T-helper 22 cell (primary cell): Measurements from ENCODE around the gene ADGRL1.

ENCODE experiments used
- DNase-seq: peaks from one replicate; pipeline ENCODE4 v3.0.0-alpha.2; 2020; ENCODE audit warnings: low read depth

ADGRL1 gene

GRCh38 chr19:14138576-14139265 lies 67.2 kb downstream of the ADGRL1 start:
- DNase-seq = no peak

GRCh38 chr19:14136509-14137281 lies 69.3 kb downstream of the ADGRL1 start, which contains the start of gene ASF1B:
ASF1B (minus strand) TSS chr19:14136589; CDS start chr19:14136456, 133 bp downstream.
- peak; percentile 98 for DNase-seq

GRCh38 chr19:14135985-14136508 lies 69.9 kb downstream of the ADGRL1 start:
- no peak for DNase-seq

DNA sequence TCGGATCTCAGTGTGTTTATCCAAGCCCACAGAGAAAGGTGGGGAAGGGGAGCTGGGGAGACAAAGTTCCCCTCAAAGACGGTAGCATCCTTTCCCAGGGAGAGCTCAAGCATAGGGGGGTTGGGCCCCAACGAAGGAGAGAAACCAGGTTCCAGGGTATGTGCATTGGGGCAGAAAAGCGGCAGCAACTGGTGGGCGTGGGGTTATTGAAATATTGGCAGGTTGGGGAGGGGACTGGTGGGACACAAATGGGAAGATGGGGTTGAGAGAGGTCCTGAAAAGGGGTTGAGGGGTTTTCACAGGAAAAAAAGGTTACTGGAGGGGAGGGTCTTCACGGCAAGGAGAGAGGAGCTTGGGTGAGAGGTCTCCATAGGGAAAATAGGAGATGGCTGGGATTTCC lies 70.6 kb downstream of the ADGRL1 start:
- DNase-seq = no peak

GRCh38 chr19:14127929-14128509 lies 78.0 kb downstream of the ADGRL1 start:
- DNase-seq = no peak

GRCh38 chr19:14127176-14127575 lies 78.8 kb downstream of the ADGRL1 start:
- DNase-seq = no peak

- no peak for DNase-seq
Measured at GRCh38 chr19:14122924-14123323, 83.0 kb downstream of the ADGRL1 start.

GRCh38 chr19:14120497-14120780 lies 85.5 kb downstream of the ADGRL1 start:
- no peak for DNase-seq

DNA sequence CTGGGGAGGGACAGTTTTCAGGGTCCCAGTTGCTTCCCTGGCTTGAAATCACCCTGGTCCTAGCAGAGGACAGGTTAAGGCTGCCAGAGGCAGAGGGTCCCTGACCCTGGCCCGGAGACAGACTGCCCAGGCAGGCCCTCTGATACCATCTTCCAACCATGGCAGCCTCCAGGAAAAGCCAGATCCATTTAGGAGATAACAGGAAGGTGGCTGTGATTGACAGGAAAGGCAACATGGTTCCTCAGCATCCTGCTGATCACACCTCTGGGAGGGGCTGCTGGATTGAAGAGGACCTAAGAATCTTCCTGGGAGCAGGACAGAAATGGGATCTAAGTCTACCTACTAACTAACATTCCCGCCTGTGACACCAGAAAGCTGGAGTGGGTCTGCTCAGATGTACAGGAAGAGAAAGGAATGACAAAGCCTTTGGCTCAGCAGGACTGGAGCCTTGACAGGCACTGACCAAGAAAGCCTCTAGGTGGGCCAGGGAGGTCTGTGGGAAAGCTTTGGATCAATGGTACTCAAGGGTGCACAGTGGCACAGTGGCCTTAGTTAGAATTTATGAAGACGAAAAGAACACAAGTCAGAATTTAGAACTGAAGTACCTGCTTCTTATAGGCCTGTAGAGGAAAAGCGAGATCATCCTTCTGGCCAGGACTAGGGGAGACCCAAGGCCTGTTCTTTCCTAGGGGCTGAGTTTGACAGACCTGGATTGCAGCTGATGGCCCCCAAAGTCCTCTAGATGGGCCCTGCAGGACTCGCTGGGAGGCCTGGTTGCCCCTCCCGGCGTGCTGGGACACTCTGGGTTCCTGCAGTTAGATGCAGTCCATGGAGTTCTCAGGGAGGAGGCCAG lies 86.1 kb downstream of the ADGRL1 start:
- no peak for DNase-seq

GRCh38 chr19:14119146-14119545 lies 86.8 kb downstream of the ADGRL1 start:
- no peak for DNase-seq

DNA sequence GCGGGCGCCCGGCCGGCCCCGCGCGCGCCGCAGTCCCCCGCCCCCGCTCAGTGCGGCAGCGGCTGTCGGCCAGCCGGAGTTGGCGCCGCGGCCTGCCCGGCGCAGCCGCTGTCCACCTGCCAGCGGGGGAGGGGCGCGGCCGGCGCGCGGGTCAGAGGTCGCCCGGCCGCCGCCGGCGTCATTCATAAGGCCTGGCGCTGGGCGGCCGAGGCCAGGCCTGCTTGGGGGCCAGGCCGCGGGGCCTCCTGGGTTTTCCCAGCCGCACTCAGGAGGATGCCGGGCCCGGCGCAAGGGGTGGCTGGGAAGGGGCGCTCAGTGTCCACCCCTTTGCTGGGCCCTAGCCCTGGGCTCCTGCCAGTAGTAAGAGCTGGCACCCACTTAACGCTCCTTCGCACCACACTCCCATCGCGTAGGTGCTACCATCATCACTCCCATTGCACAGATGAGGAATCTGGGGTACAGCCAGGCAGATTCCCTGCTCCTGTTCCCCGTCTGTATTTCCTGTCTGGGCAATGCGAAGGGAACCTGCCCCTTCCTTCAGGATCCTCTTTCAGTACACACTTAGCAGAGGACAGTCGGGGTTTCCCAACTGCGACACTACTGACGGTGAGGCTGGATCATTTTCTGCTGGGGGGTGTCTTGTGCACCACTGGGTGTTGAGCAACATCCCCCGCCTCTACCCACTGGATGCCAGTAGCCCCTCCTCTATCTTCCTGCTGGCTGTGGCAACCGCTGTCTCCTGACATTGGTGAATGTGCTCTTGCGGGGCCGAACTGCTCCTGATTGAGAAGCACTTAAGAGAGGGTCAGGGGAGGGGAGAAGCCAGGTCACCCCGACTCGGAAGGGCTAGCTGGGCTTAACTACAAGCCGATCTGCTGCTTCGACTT lies 87.6 kb downstream of the ADGRL1 start:
- peak; percentile 39 for DNase-seq

DNA sequence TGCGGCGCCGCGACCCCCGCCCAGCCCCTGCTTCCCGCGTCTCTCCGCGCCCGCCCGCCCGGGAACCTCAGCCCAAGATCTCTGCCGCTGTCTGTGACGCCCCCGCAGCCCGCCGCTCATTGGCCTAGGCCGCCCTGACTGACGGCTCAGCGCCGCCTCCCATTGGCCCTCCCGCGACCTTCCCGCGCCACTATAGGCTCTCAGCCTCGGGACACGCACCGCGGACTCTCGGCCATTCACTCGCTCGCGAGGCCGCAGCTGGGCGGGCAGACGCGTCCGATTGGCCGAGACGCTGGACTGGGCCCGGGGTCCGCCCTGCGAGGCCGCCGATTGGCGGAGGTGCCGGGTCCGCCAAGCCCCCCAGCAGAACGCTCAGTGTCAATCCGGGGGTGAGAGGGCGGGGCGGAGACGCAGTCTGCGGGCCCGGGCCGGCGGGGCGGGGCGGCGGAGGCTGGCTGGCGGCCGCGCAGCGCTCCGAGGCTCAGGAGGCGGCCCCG lies 88.3 kb downstream of the ADGRL1 start, which contains the start of gene PRKACA:
Gene PRKACA (minus strand): TSS at position 95 of the 497 bp plus-strand sequence. CDS start 215 bp downstream, outside the sequence.
- DNase-seq = peak; percentile 98

DNA sequence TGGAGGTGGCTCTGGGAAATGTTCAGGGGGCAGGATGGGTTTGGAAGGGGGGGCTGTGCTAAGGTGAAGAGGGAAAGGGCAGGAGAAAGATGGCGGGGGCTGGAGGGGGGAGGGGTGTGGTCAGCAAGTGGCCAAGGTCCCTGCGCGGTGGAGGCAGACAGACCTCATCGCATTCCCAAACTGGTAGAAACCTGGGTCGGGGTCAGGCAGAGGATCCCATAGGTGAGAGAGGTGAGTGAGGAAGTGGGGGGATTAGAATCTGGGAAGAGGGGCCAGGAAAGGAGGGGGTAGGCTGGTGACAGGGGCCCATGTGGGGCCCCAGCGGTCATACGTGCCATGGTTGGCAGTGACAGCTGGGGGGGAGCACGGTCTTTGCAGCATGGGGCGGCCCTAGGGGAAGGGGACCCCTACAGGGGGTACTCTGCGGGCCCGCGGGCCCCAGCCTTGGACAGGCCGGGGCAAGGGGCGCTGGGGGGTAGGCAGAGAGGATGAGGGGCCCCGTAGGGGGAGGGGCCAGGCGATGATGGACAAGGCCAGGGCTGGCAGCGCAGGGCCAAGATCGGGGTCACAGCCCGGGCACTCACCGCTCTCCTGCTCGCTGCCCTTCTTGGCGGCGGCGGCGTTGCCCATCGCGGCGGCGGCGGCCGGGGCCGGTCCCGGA lies 88.9 kb downstream of the ADGRL1 start:
- DNase-seq = no peak

GRCh38 chr19:14116525-14116917 lies 89.4 kb downstream of the ADGRL1 start:
- DNase-seq = no peak

DNA sequence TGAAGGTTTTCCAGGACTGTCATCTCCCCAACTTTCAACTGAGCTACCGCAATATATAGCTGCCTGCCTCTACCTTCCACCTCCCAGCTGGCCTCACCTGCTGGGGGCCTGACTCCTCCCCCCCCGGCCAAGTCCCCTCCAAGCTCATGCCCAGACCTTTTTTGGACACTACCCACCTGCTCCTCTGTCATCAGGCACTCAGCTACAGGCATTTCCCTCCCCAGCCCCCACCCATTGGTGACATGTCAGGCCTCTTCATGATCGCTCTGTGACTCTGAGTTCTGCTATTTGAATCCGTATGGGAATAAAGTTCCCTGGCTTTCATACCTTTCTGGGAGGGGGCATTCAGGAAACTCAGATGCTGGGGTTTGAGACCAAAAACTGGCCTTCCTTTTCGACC lies 90.2 kb downstream of the ADGRL1 start:
- no peak for DNase-seq

GRCh38 chr19:14114854-14115253 lies 91.1 kb downstream of the ADGRL1 start:
- no peak for DNase-seq

- DNase-seq = no peak
Measured at GRCh38 chr19:14114439-14114838, 91.5 kb downstream of the ADGRL1 start.

DNA sequence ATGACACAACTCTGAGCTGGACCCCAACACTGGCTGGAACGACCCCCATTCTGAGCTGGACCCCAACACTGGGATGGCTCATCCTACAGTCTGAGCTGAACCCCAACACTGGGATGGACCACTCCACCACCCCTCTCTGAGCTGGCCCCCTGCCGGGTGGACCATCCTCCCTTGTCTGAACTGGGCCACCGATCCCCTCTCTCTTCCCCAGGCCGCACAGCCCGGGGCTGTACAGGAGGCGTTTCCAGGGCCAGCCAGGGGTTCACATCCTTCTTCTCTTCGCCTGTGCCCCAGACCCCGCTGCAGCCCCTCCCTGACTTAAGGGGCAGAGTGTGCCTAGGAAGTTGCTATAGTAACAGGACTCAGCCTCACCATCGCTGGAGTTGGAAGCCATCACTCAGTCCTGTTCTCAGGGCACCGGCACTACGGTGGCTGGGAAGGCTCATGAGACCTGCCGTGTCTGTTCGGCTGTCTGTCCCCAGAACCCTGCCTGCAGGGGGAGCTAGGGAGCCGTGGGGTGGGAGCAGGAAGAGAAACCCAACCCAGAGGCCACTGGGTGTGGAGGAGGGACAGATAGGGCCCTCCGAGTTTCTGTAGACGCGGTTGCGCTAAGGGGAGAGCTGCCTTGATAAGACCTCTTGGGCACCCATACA lies 92.1 kb downstream of the ADGRL1 start:
- DNase-seq = peak; percentile 17

DNA sequence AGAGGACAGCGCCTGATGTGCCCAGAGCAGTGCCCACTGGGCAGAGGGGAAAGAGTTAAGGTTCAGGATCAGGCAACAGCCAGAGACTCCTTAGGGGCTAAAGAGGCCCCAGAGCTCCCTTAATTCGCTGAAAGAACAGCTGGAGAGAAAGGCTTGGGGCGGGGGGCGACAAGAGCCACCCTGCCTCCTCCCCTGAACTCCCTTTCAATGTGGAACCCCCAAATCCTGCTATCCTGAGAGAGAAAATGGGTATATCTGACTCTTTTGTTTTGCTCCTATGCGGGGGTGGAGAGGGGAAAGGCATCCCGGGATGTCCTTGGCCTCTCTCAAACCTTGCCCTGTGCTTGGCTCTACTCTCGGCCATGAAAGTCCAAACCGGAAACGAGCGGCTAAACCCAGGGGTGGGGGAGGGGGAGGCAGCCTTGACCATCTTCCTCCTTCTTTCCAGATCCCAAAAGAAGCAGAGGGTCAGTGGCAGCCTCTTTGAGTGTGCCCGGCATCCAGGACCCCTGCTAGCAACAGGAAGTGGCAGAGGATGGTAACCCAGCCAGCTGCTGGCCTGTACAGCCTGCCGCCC lies 93.1 kb downstream of the ADGRL1 start:
- DNase-seq = no peak
